ENCODE results near the gene PSORS1C1.
A peak's percentile ranks its signal among the peaks of the same experiment; 100 is the strongest.
"Not testable (repeated sequence)": the region's sequence is repeated elsewhere in the genome, so short reads cannot be mapped to it uniquely, and the experiment has no call there.

PSORS1C1 gene

GRCh38 chr6:31158863-31159855, 44.6 kb downstream of the PSORS1C1 start:
- DNase-seq (ENCODE audit: low spot score), result peak; percentile 46

DNA sequence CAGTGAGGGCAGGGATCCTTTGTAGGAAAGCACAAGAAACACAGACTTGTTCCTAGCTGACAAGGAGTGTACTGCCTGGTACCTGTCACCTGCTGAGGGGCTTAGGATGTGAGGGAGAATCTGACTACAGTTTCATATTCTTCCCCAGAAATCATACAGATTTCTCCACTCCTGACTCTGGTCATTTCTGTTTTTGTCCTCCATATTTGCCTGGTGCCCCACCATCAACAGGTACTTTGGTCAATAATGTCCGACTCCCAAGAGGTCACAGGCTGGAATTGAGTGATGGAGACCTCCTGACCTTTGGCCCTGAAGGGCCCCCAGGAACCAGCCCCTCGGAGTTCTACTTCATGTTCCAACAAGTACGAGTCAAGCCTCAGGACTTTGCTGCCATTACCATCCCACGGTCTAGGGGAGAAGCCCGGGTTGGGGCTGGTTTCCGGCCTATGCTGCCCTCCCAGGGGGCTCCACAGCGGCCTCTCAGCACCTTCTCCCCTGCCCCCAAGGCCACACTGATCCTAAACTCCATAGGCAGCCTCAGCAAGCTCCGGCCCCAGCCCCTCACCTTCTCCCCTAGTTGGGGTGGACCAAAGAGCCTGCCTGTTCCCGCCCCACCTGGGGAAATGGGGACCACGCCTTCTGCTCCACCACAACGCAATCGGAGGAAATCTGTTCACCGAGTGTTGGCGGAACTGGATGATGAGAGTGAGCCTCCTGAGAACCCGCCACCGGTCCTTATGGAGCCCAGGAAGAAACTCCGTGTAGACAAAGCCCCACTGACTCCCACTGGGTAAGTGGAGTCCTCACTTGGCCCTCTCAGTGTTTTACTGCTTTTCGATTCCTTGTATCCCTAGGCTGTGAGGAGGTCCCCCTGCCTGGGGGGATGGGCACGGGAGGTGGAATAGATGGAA, 46.9 kb downstream of the PSORS1C1 start:
- no peak for DNase-seq (ENCODE audit: low spot score)

GRCh38 chr6:31162463-31163165, 48.0 kb downstream of the PSORS1C1 start:
- no peak for DNase-seq (ENCODE audit: low spot score)

DNA sequence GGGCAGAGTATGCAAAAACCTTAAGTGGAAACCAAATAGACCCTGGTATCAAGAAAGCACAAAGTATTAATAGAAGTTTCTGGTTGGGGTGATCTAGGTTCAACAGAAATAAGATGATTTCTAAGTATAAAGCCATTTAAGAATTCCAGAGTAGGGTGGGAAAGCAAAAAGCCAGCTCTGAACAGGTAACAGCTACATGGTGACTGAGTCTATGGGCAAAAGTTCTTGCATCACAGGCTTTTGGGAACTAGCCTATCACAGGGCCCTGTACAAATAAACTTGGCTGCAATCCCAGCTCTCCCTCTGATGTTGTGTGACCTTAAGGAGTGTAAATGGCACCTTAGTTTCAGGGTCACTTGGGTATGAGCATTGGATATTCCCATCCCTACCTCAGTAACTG, 49.3 kb downstream of the PSORS1C1 start:
- DNase-seq (ENCODE audit: low spot score), result no peak

DNA sequence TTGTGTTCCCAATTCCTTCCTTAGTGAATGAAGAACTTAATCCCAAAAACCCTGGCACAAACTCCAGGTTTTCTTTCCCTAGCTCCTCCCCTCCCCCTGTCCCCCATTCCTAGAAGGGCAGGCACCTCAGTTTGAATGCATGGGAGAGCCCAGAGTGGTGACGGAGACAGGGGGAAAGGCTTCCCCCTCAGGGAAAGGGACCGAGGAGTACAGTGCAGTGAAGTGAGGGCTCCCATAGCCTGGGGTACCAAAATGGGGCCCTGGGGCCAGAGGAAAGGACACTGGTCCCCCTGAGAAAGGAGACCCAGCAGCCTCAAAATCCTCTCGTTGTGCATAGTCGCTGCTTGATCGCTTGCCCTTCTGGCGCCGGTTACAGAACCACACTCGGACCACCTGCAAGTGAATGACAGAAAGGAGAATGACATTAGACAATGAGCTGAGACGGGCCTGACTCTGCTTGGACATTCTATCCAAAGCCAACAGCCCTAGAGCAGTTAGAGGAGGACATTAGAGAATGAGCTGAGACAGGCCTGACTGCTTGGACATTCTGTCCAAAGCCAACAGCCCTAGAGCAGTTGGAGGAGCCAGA, 50.0 kb downstream of the PSORS1C1 start:
- DNase-seq (ENCODE audit: low spot score), result not testable (repeated sequence)

- not testable (repeated sequence) for DNase-seq (ENCODE audit: low spot score)
These were observed 50.6 kb downstream of the PSORS1C1 start for GRCh38 chr6:31165064-31165832.

- no peak for DNase-seq (ENCODE audit: low spot score)
These were observed 51.4 kb downstream of the PSORS1C1 start for GRCh38 chr6:31165986-31166385.

- no peak for DNase-seq (ENCODE audit: low spot score)
These were observed 54.0 kb downstream of the PSORS1C1 start for GRCh38 chr6:31168606-31169005.

DNA sequence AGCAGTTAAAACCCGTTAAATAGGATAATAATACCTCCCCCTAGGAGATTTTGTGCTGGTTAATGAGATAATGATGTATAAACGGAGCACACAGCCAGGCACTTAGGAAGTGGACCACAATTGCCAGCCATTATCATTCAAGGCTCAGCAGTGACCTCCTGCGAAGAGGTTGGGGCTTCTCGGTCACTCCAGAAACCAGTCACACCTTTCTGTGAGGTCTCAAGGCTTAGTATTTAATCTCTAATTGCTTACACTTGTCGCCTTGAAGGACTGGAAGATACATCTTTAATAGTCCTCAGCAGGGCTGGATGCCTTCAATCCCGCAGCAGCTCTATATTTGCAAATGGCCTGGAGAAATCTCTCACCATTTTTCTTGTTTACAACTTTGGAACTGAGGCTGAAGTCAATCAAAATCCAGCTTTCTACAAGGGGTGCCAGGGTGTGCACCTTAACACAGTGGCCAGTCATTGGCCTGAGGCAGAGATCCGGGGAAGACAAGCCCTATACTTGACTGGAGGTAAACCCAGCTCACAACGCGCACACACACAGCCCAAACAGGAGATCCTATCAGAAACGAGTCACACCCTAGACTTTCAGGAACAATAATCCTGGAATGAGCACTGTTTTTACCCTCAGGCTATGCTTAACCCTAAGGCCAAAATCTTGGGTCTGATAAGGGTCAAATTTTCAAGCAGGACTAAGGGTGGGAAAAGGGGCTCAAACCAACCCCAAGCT, 54.7 kb downstream of the PSORS1C1 start:
- DNase-seq (ENCODE audit: low spot score), result no peak

DNA sequence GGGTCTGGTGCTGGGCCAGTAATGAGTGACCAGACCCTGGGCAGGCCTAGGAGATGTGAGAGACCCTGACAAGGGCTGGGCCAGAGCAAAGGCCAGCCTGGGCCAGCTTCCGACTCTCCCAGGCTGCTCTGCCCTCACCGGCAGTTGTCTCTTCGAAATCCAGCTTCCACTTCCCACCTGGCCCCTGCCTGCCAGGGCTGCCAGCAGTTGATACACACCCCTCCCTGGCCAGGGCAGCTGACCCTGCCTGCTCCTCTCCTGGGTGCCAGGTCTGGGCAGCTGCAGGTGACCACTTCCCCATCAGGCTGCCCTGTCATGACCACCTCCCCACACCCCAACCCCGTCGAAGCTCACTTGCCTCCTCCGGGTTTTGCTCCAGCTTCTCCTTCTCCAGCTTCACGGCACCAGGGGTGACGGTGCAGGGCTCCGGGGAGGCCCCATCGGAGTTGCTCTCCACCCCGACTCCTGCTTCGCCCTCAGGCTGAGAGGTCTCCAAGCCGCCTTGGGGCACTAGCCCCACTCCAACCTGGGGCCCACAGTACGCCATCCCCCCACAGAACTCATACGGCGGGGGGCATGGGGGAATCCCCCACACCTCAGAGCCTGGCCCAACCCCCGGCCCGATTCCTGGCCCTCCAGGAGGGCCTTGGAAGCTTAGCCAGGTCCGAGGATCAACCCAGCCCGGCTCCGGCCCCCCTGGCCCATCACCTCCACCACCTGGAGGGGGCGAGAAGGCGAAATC, 55.4 kb downstream of the PSORS1C1 start:
- DNase-seq (ENCODE audit: low spot score), result not testable (repeated sequence)

GRCh38 chr6:31170600-31170881, 55.9 kb downstream of the PSORS1C1 start, which contains the start of gene POU5F1:
TSS of gene POU5F1 (minus strand) at chr6:31170682. CDS start at chr6:31170620, 62 bp downstream.
- no peak for DNase-seq (ENCODE audit: low spot score)

DNA sequence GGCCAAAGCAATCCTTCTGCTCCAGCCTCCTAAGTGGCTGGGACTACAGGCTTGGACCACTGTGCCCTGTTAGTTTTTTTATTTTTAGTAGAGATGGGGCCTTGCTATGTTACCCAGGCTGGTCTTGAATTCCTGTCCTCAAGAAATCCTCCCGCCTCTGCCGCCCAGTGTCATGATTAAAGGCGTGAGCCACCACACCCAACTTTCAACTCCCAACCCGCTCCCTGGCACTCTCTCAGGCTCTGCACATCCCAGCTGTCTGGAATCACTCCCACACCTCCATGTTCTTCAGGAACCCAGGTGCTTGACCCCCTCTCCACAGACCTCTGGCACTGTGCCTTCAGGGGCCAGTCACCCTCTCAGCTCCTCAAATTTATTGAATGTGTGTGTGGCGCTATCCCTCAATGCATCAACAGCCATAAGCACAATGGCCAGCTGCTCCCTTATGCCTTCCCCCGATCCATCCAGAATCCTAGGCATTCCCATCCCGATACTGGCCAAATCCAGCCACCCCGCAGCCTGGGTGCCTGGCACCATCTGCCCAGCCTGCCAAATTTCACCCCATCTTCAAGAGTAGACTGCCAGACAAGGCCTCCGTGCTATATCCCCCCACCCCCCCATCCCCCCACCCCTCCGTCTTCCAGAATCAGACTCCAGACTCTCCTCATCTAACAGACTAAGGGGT, 56.5 kb downstream of the PSORS1C1 start:
- no peak for DNase-seq (ENCODE audit: low spot score)

DNA sequence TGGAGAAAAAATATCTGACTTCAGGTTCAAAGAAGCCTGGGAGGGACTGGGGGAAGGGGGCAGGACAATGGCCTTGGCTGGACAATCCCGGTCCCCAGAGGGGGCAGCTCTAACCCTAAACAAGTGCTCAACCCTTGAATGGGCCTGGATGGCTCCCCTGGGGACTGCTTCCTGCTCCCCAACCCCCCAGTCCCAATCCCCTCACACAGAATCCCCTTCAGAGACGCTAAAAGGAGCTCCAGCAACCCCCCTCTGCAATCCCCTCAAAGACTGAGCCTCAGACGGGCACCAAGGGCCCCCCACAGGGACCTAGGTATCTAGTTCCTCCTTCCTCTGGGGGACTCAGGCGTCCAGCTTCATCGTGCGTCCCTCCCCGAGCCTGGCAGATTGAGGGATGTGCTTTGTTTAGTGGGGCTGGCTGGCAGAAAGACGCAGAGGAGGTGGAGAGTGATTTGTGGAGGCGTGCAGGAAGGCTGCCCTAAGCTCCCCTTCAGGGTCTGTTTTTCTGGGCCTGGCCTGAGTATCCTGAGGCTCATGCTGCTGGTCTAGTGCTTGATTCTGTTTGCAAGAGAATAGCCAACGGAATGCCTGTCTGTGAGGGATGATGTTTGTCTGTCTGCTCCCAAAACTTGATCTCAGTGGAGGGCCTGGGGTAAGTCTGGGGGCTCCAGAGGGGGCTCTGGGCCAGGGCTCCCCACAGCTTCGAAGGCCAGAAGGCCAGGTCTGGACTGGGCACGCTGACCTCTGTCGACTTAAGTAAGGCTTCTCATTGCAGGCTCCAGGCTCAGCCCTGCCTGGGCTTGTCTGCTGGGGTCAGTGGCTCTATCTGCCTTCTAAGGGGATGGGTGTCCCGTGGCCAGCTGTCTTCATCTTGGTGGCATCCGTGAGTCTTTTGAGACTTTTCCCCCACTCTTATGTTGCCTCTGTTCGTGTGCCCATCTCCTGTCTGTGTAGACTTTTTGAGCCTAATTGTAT, 57.6 kb downstream of the PSORS1C1 start:
- DNase-seq (ENCODE audit: low spot score), result no peak

GRCh38 chr6:31172973-31173384, 58.4 kb downstream of the PSORS1C1 start:
- DNase-seq (ENCODE audit: low spot score), result no peak

DNA sequence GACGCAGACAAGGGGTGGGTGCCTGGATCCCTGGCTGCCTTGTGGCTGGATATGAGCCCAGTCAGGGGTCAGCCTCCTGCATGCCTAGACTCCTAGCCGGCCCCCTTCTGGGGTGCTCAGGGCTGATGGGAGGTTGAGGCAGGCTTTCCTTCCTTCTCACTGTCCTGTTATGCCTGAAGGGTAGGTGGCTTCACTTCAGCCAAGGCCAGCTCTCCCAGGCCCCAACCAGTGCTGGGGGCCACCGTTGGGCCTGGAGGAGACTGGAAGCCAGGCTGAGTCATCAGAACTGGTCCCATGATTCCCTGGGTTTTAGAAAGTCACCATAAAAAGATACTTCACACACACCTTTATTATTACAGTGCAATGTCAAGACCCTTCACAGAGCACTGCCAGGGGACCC, 58.8 kb downstream of the PSORS1C1 start:
- no peak for DNase-seq (ENCODE audit: low spot score)

DNA sequence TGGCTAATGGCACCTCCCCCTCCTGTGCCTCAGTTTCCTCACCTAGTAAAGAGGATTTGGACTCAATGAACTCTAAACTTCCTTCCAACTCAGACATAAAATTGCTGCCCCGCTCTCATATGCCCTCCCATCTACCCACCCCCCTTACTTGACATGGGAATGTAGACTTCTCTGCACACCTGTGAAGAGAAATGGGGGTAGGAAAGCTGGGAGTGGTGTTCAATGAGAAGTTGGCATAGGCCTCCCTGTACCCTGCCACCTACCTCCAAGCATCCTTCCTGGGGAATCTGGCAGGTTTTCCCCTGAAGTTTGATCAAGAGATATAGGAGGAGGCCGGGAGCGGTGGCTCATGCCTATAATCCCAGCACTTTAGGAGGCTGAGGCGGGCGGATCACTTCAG, 59.8 kb downstream of the PSORS1C1 start:
- no peak for DNase-seq (ENCODE audit: low spot score)

GRCh38 chr6:31175971-31176370, 61.4 kb downstream of the PSORS1C1 start:
- DNase-seq (ENCODE audit: low spot score), result no peak
